Measurements from ENCODE around the gene CARD19.

Gene CARD19

GRCh38 chr9:93093877-93094657 lies 1.9 kb upstream of the CARD19 start:
- Histone ChIP-seq H3K9me3 (ENCODE audit: control insufficient read depth in 1 of 2, low read length in 2 of 2) (no peaks in the 10 kb centered on the region), H3K27me3 (ENCODE audit: control insufficient read depth in 1 of 2, insufficient read depth in 2 of 2, low read length in 2 of 2) (no peaks in the 10 kb centered on the region), H3K36me3 (ENCODE audit: control insufficient read depth in 1 of 2, insufficient read depth in 2 of 2, low read length in 2 of 2) (no peaks in the 10 kb centered on the region), H3K27ac (ENCODE audit: low read depth, low read length) (peak overlapping the region; percentile 87), H3K4me3 (ENCODE audit: low read depth in 1 of 2, low read length in 2 of 2) (no peak overlapping the region), H3K9ac (ENCODE audit: low read depth in 1 of 2, low read length in 2 of 2) (peak overlapping the region in 1 of 2 donors; percentile 70), H3K4me1 (ENCODE audit: control insufficient read depth in 1 of 2, insufficient read depth in 2 of 2, low read length in 2 of 2) (peaks cover 40 to 45% of the 10 kb centered on the region in 2 donors)

DNA sequence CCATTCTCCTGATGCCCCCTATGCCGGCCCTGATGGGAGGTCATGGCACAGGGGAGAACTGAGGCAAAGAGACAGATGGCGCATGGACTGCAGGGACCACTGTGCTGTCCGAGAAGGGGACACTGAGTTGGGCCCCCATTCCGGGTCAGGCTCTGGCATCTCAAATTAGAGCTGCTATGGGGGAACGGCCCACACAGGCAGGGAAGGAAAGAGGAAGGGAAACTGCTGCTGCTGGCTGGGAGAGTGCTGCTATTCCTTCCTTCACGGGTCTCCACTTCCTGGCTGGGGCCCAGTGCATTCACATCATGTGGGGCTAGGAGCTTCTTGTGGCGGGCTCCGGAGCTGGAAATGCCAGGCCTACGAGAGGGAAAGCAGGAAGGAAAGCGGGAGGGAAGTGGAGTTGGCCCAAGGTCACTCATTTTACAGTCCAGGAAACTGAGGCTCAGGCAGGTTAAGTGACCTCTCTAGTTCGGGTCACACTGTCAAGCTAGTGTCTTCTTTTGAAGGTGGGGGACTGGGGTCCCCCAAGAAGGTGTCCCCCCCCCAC lies 1.3 kb upstream of the CARD19 start:
- Histone ChIP-seq H3K4me1 (ENCODE audit: control insufficient read depth in 1 of 2, insufficient read depth in 2 of 2, low read length in 2 of 2) (peaks cover 45 to 51% of the 10 kb centered on the region in 2 donors), H3K27ac (ENCODE audit: low read depth, low read length) (peak overlapping the region; percentile 87), H3K4me3 (ENCODE audit: low read depth in 1 of 2, low read length in 2 of 2) (peak overlapping the region; percentile 65 to 68), H3K9ac (ENCODE audit: low read depth in 1 of 2, low read length in 2 of 2) (peak overlapping the region; percentile 70), H3K9me3 (ENCODE audit: control insufficient read depth in 1 of 2, low read length in 2 of 2) (no peaks in the 10 kb centered on the region), H3K36me3 (ENCODE audit: control insufficient read depth in 1 of 2, insufficient read depth in 2 of 2, low read length in 2 of 2) (no peaks in the 10 kb centered on the region), H3K27me3 (ENCODE audit: control insufficient read depth in 1 of 2, insufficient read depth in 2 of 2, low read length in 2 of 2) (no peaks in the 10 kb centered on the region)

GRCh38 chr9:93095205-93096130 lies 549 bp upstream of the CARD19 start:
- Histone ChIP-seq H3K27me3 (ENCODE audit: control insufficient read depth in 1 of 2, insufficient read depth in 2 of 2, low read length in 2 of 2) (no peaks in the 10 kb centered on the region), H3K9me3 (ENCODE audit: control insufficient read depth in 1 of 2, low read length in 2 of 2) (no peaks in the 10 kb centered on the region), H3K27ac (ENCODE audit: low read depth, low read length) (peak overlapping the region; percentile 87), H3K36me3 (ENCODE audit: control insufficient read depth in 1 of 2, insufficient read depth in 2 of 2, low read length in 2 of 2) (no peaks in the 10 kb centered on the region), H3K4me1 (ENCODE audit: control insufficient read depth in 1 of 2, insufficient read depth in 2 of 2, low read length in 2 of 2) (peaks cover 45 to 51% of the 10 kb centered on the region in 2 donors), H3K9ac (ENCODE audit: low read depth in 1 of 2, low read length in 2 of 2) (peak overlapping the region; percentile 70), H3K4me3 (ENCODE audit: low read depth in 1 of 2, low read length in 2 of 2) (peak overlapping the region; percentile 65 to 68)

GRCh38 chr9:93096811-93097382 lies 880 bp downstream of the CARD19 start:
- Histone ChIP-seq H3K4me3 (ENCODE audit: low read depth in 1 of 2, low read length in 2 of 2) (peak overlapping the region; percentile 71 to 80), H3K9me3 (ENCODE audit: control insufficient read depth in 1 of 2, low read length in 2 of 2) (no peaks in the 10 kb centered on the region), H3K36me3 (ENCODE audit: control insufficient read depth in 1 of 2, insufficient read depth in 2 of 2, low read length in 2 of 2) (no peaks in the 10 kb centered on the region), H3K9ac (ENCODE audit: low read depth in 1 of 2, low read length in 2 of 2) (peak overlapping the region; percentile 76 to 81), H3K27me3 (ENCODE audit: control insufficient read depth in 1 of 2, insufficient read depth in 2 of 2, low read length in 2 of 2) (no peaks in the 10 kb centered on the region), H3K27ac (ENCODE audit: low read depth, low read length) (peak overlapping the region; percentile 87), H3K4me1 (ENCODE audit: control insufficient read depth in 1 of 2, insufficient read depth in 2 of 2, low read length in 2 of 2) (peaks cover 45 to 51% of the 10 kb centered on the region in 2 donors)

DNA sequence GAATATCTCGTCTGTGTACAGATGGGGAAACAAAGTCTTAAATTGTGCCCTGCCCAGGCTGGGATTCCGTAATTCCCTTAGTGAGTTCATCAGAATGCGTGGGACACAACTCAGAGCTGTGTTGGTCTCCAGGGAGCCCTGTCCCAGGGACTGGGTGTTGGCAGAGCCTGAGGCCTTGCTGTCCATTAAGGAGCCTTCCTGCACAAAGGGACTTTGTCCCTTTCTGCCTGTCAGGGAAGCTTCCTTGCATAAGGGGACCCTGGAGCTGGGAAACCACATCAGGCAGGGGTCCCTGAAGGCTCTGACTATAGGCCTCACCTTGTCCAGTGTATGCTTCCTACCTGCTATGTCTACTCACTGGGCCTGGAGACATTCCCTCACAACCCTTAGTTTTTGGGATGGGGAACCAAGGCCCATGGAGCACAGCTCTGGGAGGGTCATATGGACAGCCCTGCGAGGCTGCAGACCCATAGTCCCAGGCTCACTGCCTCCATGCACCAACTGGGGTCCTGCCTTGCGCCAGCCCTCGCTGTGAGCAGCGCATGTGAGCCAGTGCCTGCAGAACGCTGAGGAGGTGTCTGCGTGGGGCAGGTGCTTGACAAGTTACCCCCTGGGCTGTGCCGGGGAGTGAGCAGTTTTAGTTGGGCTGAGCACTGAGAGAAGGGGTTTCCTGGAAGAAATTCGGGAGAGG lies 1.6 kb downstream of the CARD19 start:
- Histone ChIP-seq H3K4me1 (ENCODE audit: control insufficient read depth in 1 of 2, insufficient read depth in 2 of 2, low read length in 2 of 2) (peaks cover 45 to 51% of the 10 kb centered on the region in 2 donors), H3K9ac (ENCODE audit: low read depth in 1 of 2, low read length in 2 of 2) (peak overlapping the region; percentile 76 to 81)

DNA sequence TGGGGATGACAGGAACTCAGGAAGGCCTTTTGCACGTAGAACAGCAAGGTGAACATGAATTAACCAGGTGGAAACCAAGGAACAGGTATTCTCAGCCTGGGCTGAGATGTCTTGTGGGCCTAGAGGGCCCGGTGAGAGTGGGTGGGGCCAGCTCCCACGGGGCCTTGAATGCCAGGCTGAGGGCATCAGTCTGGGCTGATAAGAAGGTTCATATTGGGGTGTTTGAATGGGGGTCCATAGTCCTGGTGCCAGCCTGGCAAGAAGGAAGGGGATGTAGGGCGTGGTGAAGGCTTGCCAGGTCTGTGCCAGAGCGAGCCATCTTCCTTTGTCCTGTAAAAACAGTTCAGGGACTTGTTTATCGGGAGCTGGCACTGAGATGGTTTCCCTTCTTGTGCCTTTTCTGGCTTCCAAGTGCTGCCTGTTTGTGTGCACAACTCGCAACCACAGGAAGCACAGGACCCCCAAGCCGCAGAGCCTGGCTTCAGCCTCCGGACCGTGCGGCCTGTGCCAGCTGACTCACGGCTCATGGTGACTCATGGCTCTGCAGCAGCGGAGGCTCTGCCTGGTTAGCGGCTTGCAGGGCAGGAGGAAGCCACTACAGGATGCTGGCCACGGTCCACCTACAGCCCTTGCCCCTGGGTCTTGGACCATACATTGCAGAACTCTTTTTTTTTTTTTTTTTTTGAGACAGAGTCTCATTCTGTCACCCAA lies 2.4 kb downstream of the CARD19 start:
- Histone ChIP-seq H3K9me3 (ENCODE audit: control insufficient read depth in 1 of 2, low read length in 2 of 2) (peaks cover 0 to under 1% of the 10 kb centered on the region in 2 donors), H3K36me3 (ENCODE audit: control insufficient read depth in 1 of 2, insufficient read depth in 2 of 2, low read length in 2 of 2) (peaks cover 0 to under 1% of the 10 kb centered on the region in 2 donors), H3K4me3 (ENCODE audit: low read depth in 1 of 2, low read length in 2 of 2) (peak overlapping the region; percentile 71 to 80), H3K27me3 (ENCODE audit: control insufficient read depth in 1 of 2, insufficient read depth in 2 of 2, low read length in 2 of 2) (no peaks in the 10 kb centered on the region), H3K9ac (ENCODE audit: low read depth in 1 of 2, low read length in 2 of 2) (peak overlapping the region in 1 of 2 donors; percentile 49), H3K27ac (ENCODE audit: low read depth, low read length) (peak overlapping the region; percentile 34), H3K4me1 (ENCODE audit: control insufficient read depth in 1 of 2, insufficient read depth in 2 of 2, low read length in 2 of 2) (peaks cover 39 to 47% of the 10 kb centered on the region in 2 donors)

More for the DNA sequence above, 1.6 kb downstream of the CARD19 start:
- H3K4me3 ChIP-seq (ENCODE audit: low read depth in 1 of 2, low read length in 2 of 2): peak overlapping the region; percentile 71 to 80
- H3K36me3 ChIP-seq (ENCODE audit: control insufficient read depth in 1 of 2, insufficient read depth in 2 of 2, low read length in 2 of 2): no peaks in the 10 kb centered on the region
- no peaks in the 10 kb centered on the region for H3K9me3 ChIP-seq (ENCODE audit: control insufficient read depth in 1 of 2, low read length in 2 of 2)
- no peaks in the 10 kb centered on the region for H3K27me3 ChIP-seq (ENCODE audit: control insufficient read depth in 1 of 2, insufficient read depth in 2 of 2, low read length in 2 of 2)
- H3K27ac ChIP-seq (ENCODE audit: low read depth, low read length): peak overlapping the region; percentile 34

DNA sequence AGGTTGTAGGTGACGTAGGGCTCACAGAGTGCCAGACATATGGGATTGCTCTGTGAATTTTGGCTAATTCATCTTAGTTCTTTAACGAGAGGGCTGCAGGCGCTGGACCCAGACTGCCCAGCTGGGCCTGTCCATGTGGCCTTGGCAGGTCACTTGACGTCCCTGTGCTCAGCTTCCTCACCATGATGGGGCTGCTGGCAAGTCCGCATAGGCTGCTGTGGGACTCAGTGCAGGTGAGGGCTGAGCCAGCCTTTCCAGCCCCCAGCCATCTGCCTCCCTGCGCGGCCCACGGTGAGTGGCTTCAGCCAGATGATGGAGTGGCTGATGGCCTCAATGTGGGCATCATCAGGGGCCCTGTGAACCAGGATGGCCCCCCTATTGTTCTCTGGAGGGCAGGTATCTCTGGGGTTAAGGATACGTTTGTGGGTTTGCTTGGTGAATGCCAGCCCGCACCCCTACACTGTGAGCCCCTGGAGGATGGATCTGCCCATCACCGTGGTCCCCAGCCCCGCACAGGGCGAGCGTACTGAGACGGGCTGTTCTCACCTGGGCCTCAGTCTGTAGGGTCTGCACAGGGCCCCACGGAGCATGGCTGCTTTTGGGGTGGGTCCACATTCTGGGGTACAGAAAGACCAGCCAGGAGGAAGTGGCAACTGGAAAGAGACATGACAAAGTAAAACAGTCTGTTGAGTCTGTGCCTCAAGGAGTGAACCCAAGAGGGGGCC lies 3.7 kb downstream of the CARD19 start:
- no peak overlapping the region for H3K27ac ChIP-seq (ENCODE audit: low read depth, low read length)
- no peak overlapping the region for H3K9ac ChIP-seq (ENCODE audit: low read depth in 1 of 2, low read length in 2 of 2)
- H3K27me3 ChIP-seq (ENCODE audit: control insufficient read depth in 1 of 2, insufficient read depth in 2 of 2, low read length in 2 of 2): no peaks in the 10 kb centered on the region

DNA sequence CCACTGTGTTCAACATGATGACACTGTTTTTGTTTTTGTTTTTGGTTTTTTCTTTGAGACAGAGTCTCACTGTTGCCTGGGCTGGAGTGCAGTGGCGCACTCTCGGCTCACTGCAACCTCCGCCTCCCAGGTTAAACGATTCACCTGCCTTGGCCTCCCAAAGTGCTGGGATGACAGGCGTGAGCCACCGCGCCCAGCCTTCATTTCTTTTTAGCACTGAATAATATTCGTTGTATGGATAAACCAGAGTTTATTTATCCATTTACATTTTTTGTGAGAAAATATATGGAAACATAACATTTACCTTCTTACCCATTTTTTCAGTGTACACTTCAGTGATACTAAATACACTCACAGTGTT lies 4.2 kb downstream of the CARD19 start:
- Histone ChIP-seq H3K36me3 (ENCODE audit: control insufficient read depth in 1 of 2, insufficient read depth in 2 of 2, low read length in 2 of 2) (peaks cover 0 to 2% of the 10 kb centered on the region in 2 donors), H3K4me1 (ENCODE audit: control insufficient read depth in 1 of 2, insufficient read depth in 2 of 2, low read length in 2 of 2) (peaks cover 25 to 29% of the 10 kb centered on the region in 2 donors), H3K4me3 (ENCODE audit: low read depth in 1 of 2, low read length in 2 of 2) (no peak overlapping the region), H3K27ac (ENCODE audit: low read depth, low read length) (no peak overlapping the region), H3K27me3 (ENCODE audit: control insufficient read depth in 1 of 2, insufficient read depth in 2 of 2, low read length in 2 of 2) (no peaks in the 10 kb centered on the region), H3K9ac (ENCODE audit: low read depth in 1 of 2, low read length in 2 of 2) (no peak overlapping the region), H3K9me3 (ENCODE audit: control insufficient read depth in 1 of 2, low read length in 2 of 2) (peaks cover 4 to 10% of the 10 kb centered on the region in 2 donors)

More for the DNA sequence above, 3.7 kb downstream of the CARD19 start:
- Histone ChIP-seq H3K4me1 (ENCODE audit: control insufficient read depth in 1 of 2, insufficient read depth in 2 of 2, low read length in 2 of 2) (peaks cover 30 to 34% of the 10 kb centered on the region in 2 donors), H3K9me3 (ENCODE audit: control insufficient read depth in 1 of 2, low read length in 2 of 2) (peaks cover 4 to 10% of the 10 kb centered on the region in 2 donors), H3K4me3 (ENCODE audit: low read depth in 1 of 2, low read length in 2 of 2) (no peak overlapping the region), H3K36me3 (ENCODE audit: control insufficient read depth in 1 of 2, insufficient read depth in 2 of 2, low read length in 2 of 2) (peaks cover 0 to 2% of the 10 kb centered on the region in 2 donors)

Measured in duodenal mucosa (tissue), 2 donors.